Tibial nerve (tissue), 4 donors: ENCODE data around the gene BNIP5. TPM values are rescaled to one million over a fixed set of nuclear protein-coding genes. Genes with fewer than 3 reads are reported as not detected.

Experiments used
- DNase-seq, 2 donors: peaks; one replicate each; pipeline ENCODE4 v3.0.0-alpha.2; 2019; ENCODE audit warnings: low spot score in 2 of 2
- H3K27ac ChIP-seq, 4 donors: fragments of 200-600 bp; sonication (generic) in 3 of 4; one replicate each; pipeline ENCODE4 v1.5.1; 2017 to 2019; ENCODE audit warnings: mild to moderate bottlenecking in 1 of 4
- H3K27me3 ChIP-seq, 2 donors: fragments of 200-600 bp; sonication (generic) in 1 of 2; one replicate each; pipeline versions ENCODE4 v1.5.1 to v1.6.0; 2017 to 2019
- H3K36me3 ChIP-seq, 3 donors: fragments of 200-600 bp; sonication (generic); one replicate each; pipeline ENCODE4 v1.5.1; 2018 to 2019
- H3K4me1 ChIP-seq, 4 donors: fragments of 200-600 bp; sonication (generic) in 3 of 4; one replicate each; pipeline ENCODE4 v1.5.1; 2017 to 2019
- H3K4me3 ChIP-seq, 4 donors: fragments of 200-600 bp; sonication (generic) in 3 of 4; one replicate each; pipeline ENCODE4 v1.5.1; 2017 to 2019; ENCODE audit warnings: mild to moderate bottlenecking in 1 of 4, moderate library complexity in 1 of 4
- H3K9me3 ChIP-seq, 4 donors: fragments of 200-600 bp; sonication (generic) in 3 of 4; one replicate each; pipeline ENCODE4 v1.5.1; 2017 to 2019
- EP300 ChIP-seq, 2 donors: sonication (generic); formaldehyde crosslinking; IDR thresholded peaks; one replicate each; pipeline ENCODE4 v1.6.1; 2017; ENCODE audit warnings: antibody characterized with exemption in 2 of 2, mild to moderate bottlenecking in 1 of 2
- POLR2A ChIP-seq, 2 donors: fragments of 450-650 bp; IDR thresholded peaks; one replicate each; pipeline ENCODE4 v1.6.1; 2017; ENCODE audit warnings: antibody characterized with exemption in 2 of 2, mild to moderate bottlenecking in 2 of 2, moderate library complexity in 2 of 2
- WGBS, 2 donors: methylation state at CpG; one replicate each; pipeline ENCODE4 v1.1.5; 2018; 5-methylcytosine and 5-hydroxymethylcytosine counted together
- total RNA-seq, 4 donors: library from RNA; depleted of rRNA; stranded (reverse); fragments of >200 nt; gene quantifications; one replicate each; pipeline ENCODE4 v1.1.0, GENCODE V29; 2016
- TF ChIP-seq, protein P1 (sequence below), 5 experiments: fragments of 200-600 bp in 3 of 5; fragments of 450-650 bp in 2 of 5; sonication (generic) in 3 of 5; IDR thresholded peaks; one replicate each; pipeline ENCODE4 v1.5.1; 2016 to 2019; ENCODE audit warnings: antibody characterized with exemption in 5 of 5, mild to moderate bottlenecking in 3 of 5, moderate library complexity in 2 of 5

BNIP5 gene
- total RNA-seq, 4 donors from 2014 or later: not detected

DNA sequence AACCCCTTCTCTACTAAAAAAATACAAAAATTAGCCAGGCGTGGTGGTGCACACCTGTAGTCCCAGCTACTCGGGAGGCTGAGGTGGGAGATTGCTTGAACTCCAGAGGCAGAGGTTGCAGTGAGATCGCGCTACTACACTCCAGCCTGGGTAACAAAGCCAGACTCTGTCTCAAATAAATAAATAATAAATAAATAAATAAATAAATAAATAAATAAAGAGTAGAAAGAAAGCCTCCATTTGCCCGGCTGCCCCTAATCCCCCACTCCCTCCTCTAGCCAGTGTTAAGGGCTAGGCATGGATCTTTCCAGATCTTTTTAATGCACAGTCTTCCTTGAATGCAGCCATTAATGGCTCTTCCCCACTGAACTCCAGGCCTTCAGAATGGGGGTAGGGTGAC, 63.6 kb downstream of the BNIP5 start:
- 76 to 90% methylated on average over 5 of the region's 5 CpGs for WGBS, 2 donors
- no peak for TF ChIP-seq POLR2A (IDR thresholded peaks at IDR 0.05)
- TF ChIP-seq, protein P1, sequence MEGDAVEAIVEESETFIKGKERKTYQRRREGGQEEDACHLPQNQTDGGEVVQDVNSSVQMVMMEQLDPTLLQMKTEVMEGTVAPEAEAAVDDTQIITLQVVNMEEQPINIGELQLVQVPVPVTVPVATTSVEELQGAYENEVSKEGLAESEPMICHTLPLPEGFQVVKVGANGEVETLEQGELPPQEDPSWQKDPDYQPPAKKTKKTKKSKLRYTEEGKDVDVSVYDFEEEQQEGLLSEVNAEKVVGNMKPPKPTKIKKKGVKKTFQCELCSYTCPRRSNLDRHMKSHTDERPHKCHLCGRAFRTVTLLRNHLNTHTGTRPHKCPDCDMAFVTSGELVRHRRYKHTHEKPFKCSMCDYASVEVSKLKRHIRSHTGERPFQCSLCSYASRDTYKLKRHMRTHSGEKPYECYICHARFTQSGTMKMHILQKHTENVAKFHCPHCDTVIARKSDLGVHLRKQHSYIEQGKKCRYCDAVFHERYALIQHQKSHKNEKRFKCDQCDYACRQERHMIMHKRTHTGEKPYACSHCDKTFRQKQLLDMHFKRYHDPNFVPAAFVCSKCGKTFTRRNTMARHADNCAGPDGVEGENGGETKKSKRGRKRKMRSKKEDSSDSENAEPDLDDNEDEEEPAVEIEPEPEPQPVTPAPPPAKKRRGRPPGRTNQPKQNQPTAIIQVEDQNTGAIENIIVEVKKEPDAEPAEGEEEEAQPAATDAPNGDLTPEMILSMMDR (IDR thresholded peaks at IDR 0.05): no peak
- TF ChIP-seq EP300 (IDR thresholded peaks at IDR 0.05): no peak
- no peak overlapping the region for H3K27ac ChIP-seq
- H3K36me3 ChIP-seq: no peaks in the 10 kb centered on the region
- H3K9me3 ChIP-seq: no peaks in the 10 kb centered on the region
- no peak for DNase-seq
- peaks cover 0 to 7% (median 0%) of the 10 kb centered on the region in 4 donors for H3K4me1 ChIP-seq
- H3K27me3 ChIP-seq: peaks cover 0 to 10% of the 10 kb centered on the region in 2 donors
- H3K4me3 ChIP-seq: no peak overlapping the region

DNA sequence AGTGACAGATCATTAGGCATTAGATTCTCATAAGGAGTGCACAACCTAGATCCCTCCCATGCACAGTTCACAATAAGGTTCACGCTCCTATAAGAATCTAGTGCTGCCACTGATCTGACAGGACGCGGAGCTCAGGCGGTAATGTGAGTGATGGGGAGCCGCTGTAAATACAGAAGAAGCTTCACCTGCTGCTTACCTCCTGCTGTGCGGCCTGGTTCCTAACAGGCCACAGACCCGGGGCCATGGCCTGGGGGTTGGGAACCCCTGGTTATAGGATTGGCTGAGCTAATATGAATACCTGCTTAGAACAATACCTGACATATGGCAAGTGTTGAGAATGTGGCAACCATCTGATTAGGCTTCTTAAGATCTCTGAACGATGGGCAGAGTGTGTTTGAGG, 64.5 kb downstream of the BNIP5 start:
- no peaks in the 10 kb centered on the region for H3K9me3 ChIP-seq
- H3K36me3 ChIP-seq: no peaks in the 10 kb centered on the region
- DNase-seq: no peak
- no peak overlapping the region for H3K27ac ChIP-seq
- H3K4me3 ChIP-seq: no peak overlapping the region
- TF ChIP-seq EP300 (IDR thresholded peaks at IDR 0.05) (no peak), POLR2A (IDR thresholded peaks at IDR 0.05) (no peak)
- TF ChIP-seq, protein P1 (IDR thresholded peaks at IDR 0.05): no peak
- peaks cover 0 to 10% of the 10 kb centered on the region in 2 donors for H3K27me3 ChIP-seq
- 85 to 86% methylated on average over 8 of the region's 8 CpGs for WGBS, 2 donors
- H3K4me1 ChIP-seq: peaks cover 0 to 7% (median 0%) of the 10 kb centered on the region in 4 donors

GRCh38 chr6:36269834-36270705, 66.6 kb downstream of the BNIP5 start, which contains the start of gene PNPLA1:
PNPLA1 (plus strand) TSS chr6:36270060; CDS start chr6:36270460, 400 bp downstream.
- Histone ChIP-seq H3K36me3 (no peaks in the 10 kb centered on the region), H3K4me1 (peaks cover 0 to 7% (median 0%) of the 10 kb centered on the region in 4 donors), H3K4me3 (no peak within 1 kb of the TSS), H3K27me3 (peaks cover 0 to 10% of the 10 kb centered on the region in 2 donors), H3K27ac (no peak within 1 kb of the TSS), H3K9me3 (peaks cover 0 to 16% (median 0%) of the 10 kb centered on the region in 4 donors)
- TF ChIP-seq, protein P1 (IDR thresholded peaks at IDR 0.05): no peak
- no peak for DNase-seq
- 71 to 79% methylated on average over 17 to 30 of the region's 32 CpGs for WGBS, 2 donors

DNA sequence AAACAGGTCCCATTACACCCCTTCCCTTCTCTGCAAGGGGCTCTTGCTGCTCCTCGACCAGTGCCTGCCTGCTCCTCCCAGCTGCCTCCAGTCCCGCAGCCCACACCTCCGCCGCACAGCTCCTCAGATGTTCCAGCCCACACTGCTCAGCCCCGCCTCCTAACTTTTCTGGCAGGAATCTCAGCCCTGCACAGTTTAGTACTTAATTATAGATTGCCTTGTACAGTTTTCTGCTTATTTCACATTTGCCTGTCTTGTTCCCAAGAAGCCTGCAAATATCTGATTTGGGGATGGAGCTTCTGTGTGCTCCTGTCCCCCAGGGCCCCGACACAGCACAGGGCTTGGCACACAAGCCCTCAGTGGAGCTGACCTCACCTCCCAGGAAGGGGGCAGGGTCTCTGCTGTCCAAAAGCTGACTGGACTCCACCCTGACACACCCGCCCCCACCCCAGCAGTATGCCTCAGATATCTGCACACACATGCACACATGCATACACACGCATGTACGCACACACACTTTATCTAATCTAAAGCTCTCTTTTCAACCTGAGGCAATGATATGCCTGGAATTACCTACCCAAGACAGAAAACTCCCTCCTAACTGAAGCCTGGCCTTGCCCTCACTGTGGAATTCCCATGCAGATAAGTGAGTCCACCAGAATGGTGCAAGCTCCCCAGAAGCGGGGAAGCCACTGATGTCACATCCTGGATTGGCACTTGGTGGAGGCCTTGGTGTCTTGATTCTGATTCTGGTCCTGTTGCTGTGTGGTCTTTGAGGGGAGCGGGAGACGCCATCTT, 68.0 kb downstream of the BNIP5 start:
- Histone ChIP-seq H3K4me1 (peaks cover 0 to 7% (median 0%) of the 10 kb centered on the region in 4 donors), H3K9me3 (peaks cover 0 to 19% (median 0%) of the 10 kb centered on the region in 4 donors), H3K27me3 (peaks cover 0 to 10% of the 10 kb centered on the region in 2 donors), H3K36me3 (no peaks in the 10 kb centered on the region), H3K4me3 (no peak overlapping the region), H3K27ac (no peak overlapping the region)
- TF ChIP-seq POLR2A (IDR thresholded peaks at IDR 0.05) (no peak), EP300 (IDR thresholded peaks at IDR 0.05) (no peak)
- TF ChIP-seq, protein P1 (IDR thresholded peaks at IDR 0.05): no peak
- whole genome bisulfite sequencing, 2 donors: 64 to 68% methylated on average over 12 of the region's 12 CpGs
- no peak for DNase-seq
